Aorta (tissue), 5 donors: ENCODE data around the gene COG6. TPM values are rescaled to one million over a fixed set of nuclear protein-coding genes. Genes with fewer than 3 reads are reported as not detected.

Experiments
- ATAC-seq: fragments of 200-7000 bp; cut with Tn5 transposase; one replicate; pipeline ENCODE4 v1.9.1; 2022; ENCODE audit warnings: moderate library complexity; ENCODE audit not compliant: low FRiP score
- DNase-seq, 2 donors: peaks; one replicate each; pipeline ENCODE4 v3.0.0-alpha.2; 2020
- H3K27ac ChIP-seq, 2 donors: one replicate each; pipeline ENCODE4 v1.5.1; 2013; ENCODE audit warnings: low read length in 2 of 2, mild to moderate bottlenecking in 2 of 2, moderate library complexity in 2 of 2, control low read depth in 1 of 2, inconsistent platforms in 1 of 2, low read depth in 1 of 2
- H3K27me3 ChIP-seq, 2 donors: one replicate each; pipeline ENCODE4 v1.6.1; 2013; ENCODE audit warnings: control low read depth in 1 of 2, low read length in 1 of 2, mild to moderate bottlenecking in 1 of 2, moderate library complexity in 1 of 2; ENCODE audit not compliant: insufficient read depth in 2 of 2, control insufficient read depth in 1 of 2
- H3K36me3 ChIP-seq, 2 donors: one replicate each; pipeline ENCODE4 v1.6.1; 2013; ENCODE audit warnings: control low read depth in 1 of 2, low read length in 1 of 2, mild to moderate bottlenecking in 1 of 2; ENCODE audit not compliant: insufficient read depth in 2 of 2, control insufficient read depth in 1 of 2
- H3K4me1 ChIP-seq, 2 donors: one replicate each; pipeline ENCODE4 v1.6.1; 2013; ENCODE audit warnings: low read length in 2 of 2, control low read depth in 1 of 2, mild to moderate bottlenecking in 1 of 2, moderate library complexity in 1 of 2; ENCODE audit not compliant: insufficient read depth in 2 of 2, control insufficient read depth in 1 of 2
- H3K4me3 ChIP-seq, 2 donors: one replicate each; pipeline ENCODE4 v1.5.1; 2013; ENCODE audit warnings: low read length in 2 of 2, control low read depth in 1 of 2, mild to moderate bottlenecking in 1 of 2
- H3K9me3 ChIP-seq: one replicate; pipeline ENCODE4 v1.6.1; 2013; ENCODE audit warnings: mild to moderate bottlenecking, low read length; ENCODE audit not compliant: control insufficient read depth
- WGBS, 2 donors: extraction: QIAGEN DNeasy Blood & Tissue Kit; methylation state at CpG; one replicate each; pipeline ENCODE4 v1.1.7; 2013; 5-methylcytosine and 5-hydroxymethylcytosine counted together
- intact Hi-C, 2 donors: fragments of 100-400 bp; cut with DNase I; formaldehyde crosslinking; loops; one replicate each; pipeline versions ENCODE4 v1.14.2 to v1.15.0; 2022
- polyA plus RNA-seq, 2 donors: library from polyadenylated mRNA; stranded (reverse); fragments of 200-250 nt; gene quantifications; one replicate each; pipeline ENCODE4 v1.2.3, GENCODE V29; 2013
- total RNA-seq, 2 donors: library from RNA; stranded (reverse); fragmentation: NEBNext Ultra II Directional; extraction: Animal tissue kit (Norgen Biotek cat#: 25700); gene quantifications; one replicate each; pipeline ENCODE4 v1.2.1, GENCODE V29; 2021
- donor health status: healthy with polysubstance abuse.
- donor health status: Bipolar disorder and iron deficiency.
- donor health status: DM: no; HTN: no; CAD: no.
- donor health status: DM: no; HTN: no; CAD: no.
- donor health status: DM: yes; HTN: yes; CAD: no.

Gene COG6
- total and polyA plus RNA-seq, 4 donors, result 9.6 to 33.6 (median 21.3) TPM

DNA sequence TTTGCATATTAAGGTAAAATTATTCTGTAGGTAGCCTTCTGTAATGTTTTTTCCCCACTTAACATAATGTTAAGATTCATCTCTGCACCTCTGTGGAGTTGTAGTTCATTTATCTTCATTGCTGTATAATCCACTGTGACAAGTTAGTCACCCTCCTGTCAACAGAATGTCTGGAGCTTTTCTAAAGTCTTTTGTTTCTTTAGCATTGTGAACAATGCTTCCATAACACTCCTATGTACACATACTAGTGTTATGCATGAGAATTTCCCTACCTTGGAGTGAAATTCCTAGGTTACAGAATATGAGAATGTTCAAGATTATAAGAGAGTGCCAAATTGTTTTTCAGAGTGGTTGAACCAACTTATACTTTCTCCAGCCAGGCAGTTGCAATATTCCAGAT lies 113.5 kb downstream of the COG6 start:
- intact Hi-C loops, result no loop called here
- no peak for DNase-seq
- Histone ChIP-seq H3K36me3 (no peaks in the 10 kb centered on the region), H3K27ac (no peak overlapping the region), H3K4me3 (no peak overlapping the region), H3K4me1 (no peaks in the 10 kb centered on the region), H3K9me3 (no peaks in the 10 kb centered on the region), H3K27me3 (no peaks in the 10 kb centered on the region)
- ATAC-seq, result no peak

DNA sequence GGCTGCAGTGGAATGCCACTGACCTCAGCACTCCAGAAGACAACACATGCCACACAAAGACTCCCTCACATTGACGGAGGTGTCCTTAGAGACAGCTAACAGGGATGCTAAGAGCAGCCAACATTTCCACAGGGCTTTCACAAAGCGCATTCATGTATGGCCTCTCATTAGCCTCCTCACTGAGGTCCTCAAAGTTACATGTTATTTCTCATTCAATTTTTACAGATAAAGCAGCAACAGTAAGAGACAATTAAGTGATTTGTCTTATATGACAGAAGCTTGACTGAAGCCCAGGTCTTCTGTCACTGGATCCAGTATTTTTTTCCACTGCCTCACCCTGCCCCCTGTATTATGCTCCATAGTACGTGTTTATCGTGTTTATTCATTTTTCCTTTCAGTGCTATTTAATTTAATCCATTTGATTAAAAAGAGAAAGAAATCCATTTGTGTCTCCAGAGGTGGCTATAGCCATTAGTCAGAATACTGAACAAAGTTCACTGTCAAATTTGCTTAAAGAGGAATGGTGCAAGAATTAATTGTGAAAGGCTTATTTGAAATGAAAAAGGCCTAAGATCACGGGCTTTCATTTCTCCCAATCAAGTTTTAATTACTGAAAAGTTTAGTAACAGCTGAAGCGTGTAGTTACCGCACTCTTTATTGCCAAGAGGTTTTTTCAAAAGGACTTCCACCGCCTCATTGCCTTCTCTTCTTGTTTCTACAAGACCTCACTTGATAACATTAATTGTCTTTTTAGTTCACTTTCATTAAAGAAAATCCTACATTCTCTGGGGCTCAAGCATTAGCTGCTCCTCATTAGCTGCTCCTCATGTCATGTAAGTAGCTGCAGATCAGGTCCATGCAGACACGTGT lies 115.0 kb downstream of the COG6 start:
- WGBS, 2 donors, result 84 to 89% methylated on average over 9 of the region's 9 CpGs
- Histone ChIP-seq H3K9me3 (no peaks in the 10 kb centered on the region), H3K36me3 (no peaks in the 10 kb centered on the region), H3K27me3 (no peaks in the 10 kb centered on the region), H3K4me1 (no peaks in the 10 kb centered on the region), H3K4me3 (no peak overlapping the region), H3K27ac (no peak overlapping the region)
- DNase-seq, result no peak
- intact Hi-C loops, result no loop called here
- no peak for ATAC-seq

DNA sequence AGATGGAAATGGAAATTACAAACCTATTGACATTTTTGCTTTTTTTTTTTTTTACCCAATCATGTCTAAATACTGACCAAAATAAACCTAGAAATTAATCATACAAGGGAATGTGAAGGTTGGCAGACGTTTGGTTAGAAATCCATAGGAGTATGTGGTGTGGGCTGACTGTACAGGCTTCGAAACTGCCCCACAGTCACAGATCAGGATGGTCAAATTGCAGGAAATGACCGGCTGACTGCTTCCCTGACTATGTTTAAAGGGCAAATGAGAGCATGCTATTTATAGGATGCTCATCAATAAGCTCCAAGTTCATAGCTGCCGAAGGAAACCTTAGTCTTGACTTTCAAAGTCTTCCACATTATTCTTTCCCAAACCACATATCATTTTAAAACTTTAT lies 118.4 kb downstream of the COG6 start:
- DNase-seq (no peak), ATAC-seq (no peak)
- intact Hi-C loops, result no loop called here
- Histone ChIP-seq H3K27me3 (no peaks in the 10 kb centered on the region), H3K9me3 (no peaks in the 10 kb centered on the region), H3K4me3 (no peak overlapping the region), H3K27ac (no peak overlapping the region), H3K4me1 (no peaks in the 10 kb centered on the region), H3K36me3 (no peaks in the 10 kb centered on the region)
- WGBS, 2 donors, result 64 to 73% methylated on average over 4 of the region's 4 CpGs

- intact Hi-C loops, result no loop called here
- 57 to 59% methylated on average over 3 of the region's 3 CpGs for WGBS, 2 donors
- no peak overlapping the region for H3K27ac ChIP-seq
- H3K36me3 ChIP-seq, result no peaks in the 10 kb centered on the region
- H3K9me3 ChIP-seq, result no peaks in the 10 kb centered on the region
- no peak overlapping the region for H3K4me3 ChIP-seq
- ATAC-seq, result no peak
- H3K27me3 ChIP-seq, result no peaks in the 10 kb centered on the region
- DNase-seq, result no peak
- H3K4me1 ChIP-seq, result no peaks in the 10 kb centered on the region
Observed at GRCh38 chr13:39776439-39776838, 121.0 kb downstream of the COG6 start.

DNA sequence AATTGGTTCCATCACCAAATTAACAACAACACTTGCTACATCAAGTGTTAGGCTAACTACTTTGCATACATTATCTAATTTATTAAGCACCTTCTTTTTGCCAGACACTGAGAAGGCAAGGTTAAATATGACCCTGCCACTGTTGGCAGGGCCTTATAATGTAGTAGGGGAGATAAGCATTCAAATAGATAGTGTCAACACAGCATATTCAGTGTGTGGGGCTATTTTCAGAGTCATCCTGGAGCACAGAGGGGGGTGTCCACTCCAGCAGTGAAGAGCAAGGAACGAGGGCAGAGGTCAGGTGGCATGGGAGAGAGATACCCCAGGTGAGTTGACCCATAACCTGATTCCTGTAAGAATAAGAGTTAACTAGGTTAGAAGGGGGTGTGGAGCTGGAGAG lies 121.6 kb downstream of the COG6 start:
- H3K4me3 ChIP-seq, result no peak overlapping the region
- WGBS, 2 donors, result 74 to 87% methylated on average over 1 of the region's 1 CpG
- H3K27me3 ChIP-seq, result no peaks in the 10 kb centered on the region
- H3K27ac ChIP-seq, result no peak overlapping the region
- no peak for ATAC-seq
- H3K9me3 ChIP-seq, result no peaks in the 10 kb centered on the region
- H3K36me3 ChIP-seq, result no peaks in the 10 kb centered on the region
- no peak for DNase-seq
- intact Hi-C loops, result no loop called here
- H3K4me1 ChIP-seq, result no peaks in the 10 kb centered on the region

- DNase-seq (no peak), ATAC-seq (no peak)
- Histone ChIP-seq H3K4me1 (no peaks in the 10 kb centered on the region), H3K36me3 (no peaks in the 10 kb centered on the region), H3K27ac (no peak overlapping the region), H3K9me3 (no peaks in the 10 kb centered on the region), H3K4me3 (no peak overlapping the region), H3K27me3 (no peaks in the 10 kb centered on the region)
- WGBS, 2 donors, result 90% methylated on average over 2 of the region's 2 CpGs
- intact Hi-C loops, result no loop called here
Observed at GRCh38 chr13:39777527-39778061, 122.1 kb downstream of the COG6 start.

- Histone ChIP-seq H3K36me3 (no peaks in the 10 kb centered on the region), H3K4me3 (no peak overlapping the region), H3K4me1 (no peaks in the 10 kb centered on the region), H3K27ac (no peak overlapping the region), H3K9me3 (no peaks in the 10 kb centered on the region), H3K27me3 (no peaks in the 10 kb centered on the region)
- DNase-seq (no peak), ATAC-seq (no peak)
- WGBS, 2 donors, result 73 to 74% methylated on average over 8 of the region's 8 CpGs
- intact Hi-C loops, result no loop called here
Observed at GRCh38 chr13:39779337-39780265, 124.1 kb downstream of the COG6 start.

GRCh38 chr13:39780711-39781110 lies 125.2 kb downstream of the COG6 start:
- Histone ChIP-seq H3K27me3 (no peaks in the 10 kb centered on the region), H3K4me1 (no peaks in the 10 kb centered on the region), H3K4me3 (no peak overlapping the region), H3K36me3 (no peaks in the 10 kb centered on the region), H3K27ac (no peak overlapping the region), H3K9me3 (no peaks in the 10 kb centered on the region)
- DNase-seq, result no peak
- 52 to 53% methylated on average over 6 of the region's 6 CpGs for WGBS, 2 donors
- ATAC-seq, result no peak
- intact Hi-C loops, result no loop called here
